ENCODE data around the gene ADARB2.

ADARB2 gene

DNA sequence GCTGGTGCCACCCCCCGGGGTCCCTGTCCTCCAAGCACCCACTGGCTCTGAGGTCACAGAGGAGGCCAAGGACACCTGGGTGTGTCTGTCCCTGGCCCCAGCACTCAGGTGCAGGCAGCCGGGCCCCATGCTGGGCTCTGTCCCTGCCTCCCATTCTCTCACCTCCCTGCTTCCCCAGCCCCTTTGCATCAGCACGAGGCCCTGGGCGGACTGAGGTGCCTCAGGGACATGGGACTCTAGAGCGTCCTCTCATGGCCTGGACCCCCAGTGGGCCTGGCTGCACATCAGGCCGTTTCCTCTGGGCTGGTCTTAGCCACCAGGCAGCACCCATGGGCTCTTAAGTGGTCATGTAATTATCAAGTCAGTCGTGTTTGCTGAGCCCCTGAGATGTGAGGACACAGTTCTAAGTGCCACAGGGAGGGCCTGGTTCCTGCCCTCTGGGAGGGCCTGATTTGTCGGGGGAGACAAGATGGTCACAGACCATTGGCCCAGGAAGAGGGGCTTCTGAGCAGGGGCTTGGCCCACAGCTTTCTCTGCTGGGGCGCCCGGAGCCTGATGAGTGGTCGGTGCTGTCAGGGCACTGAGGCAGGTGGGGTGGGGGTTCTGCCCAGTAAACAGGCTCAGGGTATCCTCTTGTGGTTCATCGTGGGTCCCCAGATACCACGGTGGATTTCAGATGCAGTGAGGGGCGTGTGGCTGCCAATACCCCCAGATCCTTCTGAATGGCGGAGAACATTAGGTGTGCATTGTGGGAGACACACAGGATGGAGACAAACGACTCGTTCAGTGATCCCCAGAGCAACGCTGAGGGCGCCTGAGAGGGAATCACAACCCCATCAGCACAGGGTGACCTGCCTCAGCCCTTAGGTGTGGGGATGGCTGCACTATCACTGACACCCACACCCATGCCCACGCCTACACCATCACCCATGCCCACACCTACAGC lies 528.7 kb downstream of the ADARB2 start:
- no peak for DNase-seq

- no peak for DNase-seq
Measured at GRCh38 chr10:1206601-1207000, 530.7 kb downstream of the ADARB2 start.

DNA sequence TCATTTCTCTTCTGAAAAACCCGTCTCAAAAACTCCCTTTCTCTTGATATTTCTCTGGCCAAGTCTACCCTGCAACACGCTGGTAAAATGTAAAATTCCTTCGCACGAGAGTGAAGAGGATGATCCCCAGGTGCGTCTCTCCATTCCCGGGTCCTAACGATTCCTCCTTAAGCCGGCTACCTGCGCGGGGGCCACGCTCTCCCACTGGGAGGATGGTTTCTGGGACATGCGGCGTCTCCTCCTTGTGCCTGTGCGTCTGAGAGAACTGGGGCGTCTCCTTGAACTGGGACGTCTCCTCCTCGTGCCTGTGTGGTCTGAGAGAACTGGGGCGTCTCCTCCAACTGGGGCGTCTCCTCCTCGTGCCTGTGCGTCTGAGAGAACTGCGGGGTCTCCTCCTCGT lies 531.2 kb downstream of the ADARB2 start:
- DNase-seq, result no peak

DNA sequence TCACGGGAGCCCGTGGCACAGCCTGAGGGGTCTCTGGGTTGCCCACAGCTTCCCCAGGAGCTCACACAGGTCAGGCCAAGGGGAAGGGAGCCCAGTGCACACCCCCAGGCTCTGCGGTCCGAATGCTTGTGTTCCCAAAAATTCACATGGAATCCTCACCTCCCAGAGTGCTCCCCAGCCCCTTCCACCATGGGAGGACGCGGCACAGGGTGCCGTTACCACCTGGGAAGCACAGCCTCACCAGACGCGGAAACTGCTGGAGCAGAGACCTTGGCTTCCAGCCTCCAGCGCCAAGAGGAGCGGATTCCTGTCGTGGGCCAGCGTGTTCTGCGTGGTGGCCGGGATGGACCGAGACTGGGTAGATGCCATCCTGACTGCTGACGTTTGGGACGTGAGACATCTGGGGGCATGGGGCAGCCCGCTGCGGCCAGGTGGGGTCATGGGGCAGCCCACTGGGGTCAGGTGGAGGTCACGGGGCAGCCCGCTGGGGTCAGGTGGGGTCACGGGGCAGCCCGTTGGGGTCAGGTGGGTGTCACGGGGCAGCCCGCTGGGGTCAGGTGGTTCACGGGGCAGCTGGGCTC lies 531.8 kb downstream of the ADARB2 start:
- no peak for DNase-seq

DNA sequence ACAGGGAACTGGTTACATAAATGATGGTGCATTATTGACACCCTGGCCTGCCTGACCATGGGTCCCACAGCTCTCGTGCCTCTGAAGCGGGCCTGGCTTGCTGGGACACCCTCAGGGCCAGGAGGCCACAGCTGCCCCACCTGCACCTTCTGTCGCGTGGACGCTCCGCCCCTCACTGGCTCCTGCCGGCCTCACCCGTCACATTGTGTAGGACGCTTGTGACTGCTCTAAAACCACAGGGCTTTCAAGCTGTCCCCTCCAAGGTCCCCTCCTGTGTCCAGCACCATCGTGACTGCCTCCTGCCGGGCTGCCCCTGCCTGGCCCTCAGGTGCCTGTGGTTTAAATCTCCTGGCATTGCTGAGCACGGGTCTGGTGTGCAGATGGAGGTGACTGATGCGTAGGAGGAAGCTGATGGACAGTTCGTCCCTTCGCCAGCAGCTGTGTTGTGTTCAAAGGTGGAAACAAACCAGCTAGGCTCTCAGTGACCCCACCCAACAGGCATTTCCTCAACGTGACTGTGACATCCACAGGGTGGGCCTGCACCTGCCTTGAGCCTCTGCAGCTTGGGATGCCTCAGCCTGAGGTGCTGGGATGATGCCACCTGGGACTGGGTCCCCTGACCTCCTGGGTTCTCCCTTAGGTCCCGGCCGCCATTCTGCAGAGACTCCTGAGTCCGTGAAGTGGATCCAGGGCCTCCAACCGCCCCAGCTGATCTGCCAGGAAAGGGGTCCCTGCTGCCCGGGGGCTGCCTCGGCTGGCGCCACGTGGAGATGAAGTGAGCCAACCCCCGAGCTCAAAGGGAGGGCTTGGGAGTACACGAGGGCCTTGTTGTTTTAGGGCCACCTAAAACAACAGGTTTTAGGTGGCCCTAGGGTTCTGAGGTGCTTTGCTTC lies 532.6 kb downstream of the ADARB2 start:
- no peak for DNase-seq

DNA sequence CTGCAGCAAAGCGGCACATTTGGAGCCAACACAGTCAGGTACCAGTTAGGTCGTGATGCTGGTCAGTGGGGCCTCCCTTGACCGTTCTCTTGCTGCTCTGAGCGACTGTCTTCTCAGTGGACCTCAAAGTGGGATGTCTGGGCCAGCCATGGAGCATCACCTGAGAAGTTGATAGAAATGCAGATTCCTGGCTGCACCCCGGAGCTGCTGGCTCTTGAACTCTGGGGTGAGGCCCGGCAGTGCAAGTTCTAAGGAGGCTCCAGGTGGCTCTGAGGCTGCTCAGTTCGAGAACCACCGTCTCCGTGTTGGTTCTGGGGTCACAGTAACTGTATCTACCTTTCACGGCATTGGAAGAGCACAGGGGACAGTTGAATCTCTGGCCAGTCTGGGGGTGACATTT lies 533.6 kb downstream of the ADARB2 start:
- DNase-seq, result no peak

DNA sequence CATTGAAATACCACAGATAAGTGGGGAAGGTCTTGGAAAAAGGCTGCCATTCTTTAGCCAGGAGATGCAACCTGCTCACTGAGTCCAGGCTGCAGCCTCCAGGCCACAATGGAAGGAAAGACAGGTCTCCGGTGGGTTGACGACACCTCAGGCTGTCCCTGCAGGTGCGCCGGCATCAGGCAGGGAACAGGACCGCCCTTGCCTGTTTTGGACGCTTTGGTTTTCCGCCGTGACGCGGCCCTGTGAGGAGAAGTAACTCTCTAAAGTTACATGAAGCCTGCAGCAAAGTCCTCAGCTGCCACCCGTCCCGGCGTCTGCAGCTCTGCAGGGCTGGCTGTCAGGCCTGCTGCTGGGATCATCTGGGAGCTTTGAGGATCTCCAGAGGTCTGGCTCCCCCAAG lies 534.1 kb downstream of the ADARB2 start:
- DNase-seq, result no peak

DNA sequence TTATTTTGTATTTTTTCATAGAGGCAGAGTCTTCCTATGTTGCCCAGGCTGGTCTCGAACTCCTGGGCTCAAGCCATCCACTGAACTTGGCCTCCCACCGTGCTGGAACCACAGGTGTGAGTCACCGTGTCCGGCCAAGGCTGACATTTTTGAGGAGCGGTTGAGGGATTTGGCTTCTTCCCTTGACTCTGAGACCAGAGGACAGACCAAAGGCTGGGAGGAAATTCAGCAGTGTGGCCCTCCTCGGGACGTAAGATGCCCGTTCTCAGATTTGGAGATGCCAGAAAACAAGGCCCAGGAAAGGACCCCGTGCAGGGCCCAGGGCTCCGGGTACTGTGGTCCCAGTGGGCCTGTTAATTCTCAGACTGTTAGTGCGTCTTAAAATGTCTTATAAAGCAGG lies 535.0 kb downstream of the ADARB2 start:
- DNase-seq, result no peak

- DNase-seq, result no peak
Measured at GRCh38 chr10:1200866-1201807, 536.2 kb downstream of the ADARB2 start.

- no peak for DNase-seq
Measured at GRCh38 chr10:1199897-1200721, 537.2 kb downstream of the ADARB2 start.

DNA sequence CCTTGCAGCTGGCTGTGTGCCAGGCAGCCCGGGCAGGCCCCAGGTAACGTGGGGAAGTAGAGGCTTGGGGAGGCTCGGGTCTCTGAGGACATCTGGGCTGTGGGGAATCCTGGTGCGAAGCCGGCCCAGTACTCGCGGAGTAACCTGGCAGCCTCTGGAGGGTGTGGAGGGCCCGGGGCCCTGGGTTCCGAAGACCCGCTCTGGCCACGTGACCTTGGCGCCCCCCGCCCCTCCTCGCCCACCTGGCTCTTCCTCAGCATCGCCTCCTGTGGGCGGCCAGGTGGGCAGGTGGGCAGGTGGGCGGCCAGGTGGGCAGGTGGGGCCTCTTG lies 538.0 kb downstream of the ADARB2 start:
- DNase-seq, result no peak

GRCh38 chr10:1198453-1199344 lies 538.6 kb downstream of the ADARB2 start:
- DNase-seq, result no peak

DNA sequence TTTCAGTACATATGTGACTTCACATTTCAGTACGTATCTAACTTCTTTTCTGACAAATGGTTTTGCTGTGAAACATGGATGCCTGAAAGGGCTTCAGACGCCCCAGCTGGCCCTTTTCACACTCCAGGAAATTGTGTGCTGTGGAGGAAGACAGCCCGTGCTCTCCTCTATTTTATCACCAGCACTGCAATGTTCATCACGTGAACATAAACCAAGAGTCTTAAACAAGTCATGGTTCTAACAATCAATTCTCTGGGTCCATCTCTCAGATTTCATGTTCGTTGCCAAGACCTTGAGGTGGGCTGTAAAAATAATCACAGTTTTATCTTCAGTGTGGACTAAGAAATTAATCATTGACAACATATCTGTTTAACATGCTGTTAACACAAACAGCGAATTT lies 539.9 kb downstream of the ADARB2 start:
- no peak for DNase-seq

DNA sequence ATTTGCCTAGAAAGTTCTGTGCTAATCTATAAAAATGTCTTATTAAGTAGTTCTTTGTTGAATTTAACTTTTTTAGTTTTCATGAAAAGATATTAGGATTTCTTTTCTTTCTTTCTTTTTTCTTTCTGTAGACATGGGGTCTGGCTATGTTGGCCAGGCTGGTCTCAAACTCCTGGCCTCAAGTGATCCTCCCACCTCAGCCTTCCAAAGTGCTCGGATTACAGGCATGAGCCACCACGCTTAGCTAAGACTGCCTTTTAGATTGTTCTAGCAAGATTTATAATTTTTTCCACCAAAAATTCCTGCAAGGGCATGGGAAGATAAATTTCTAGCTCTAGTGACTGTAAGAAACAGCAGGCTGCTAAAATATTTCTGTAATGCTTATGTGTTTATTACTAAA lies 540.7 kb downstream of the ADARB2 start:
- no peak for DNase-seq

GRCh38 chr10:1195828-1196227 lies 541.5 kb downstream of the ADARB2 start:
- no peak for DNase-seq

DNA sequence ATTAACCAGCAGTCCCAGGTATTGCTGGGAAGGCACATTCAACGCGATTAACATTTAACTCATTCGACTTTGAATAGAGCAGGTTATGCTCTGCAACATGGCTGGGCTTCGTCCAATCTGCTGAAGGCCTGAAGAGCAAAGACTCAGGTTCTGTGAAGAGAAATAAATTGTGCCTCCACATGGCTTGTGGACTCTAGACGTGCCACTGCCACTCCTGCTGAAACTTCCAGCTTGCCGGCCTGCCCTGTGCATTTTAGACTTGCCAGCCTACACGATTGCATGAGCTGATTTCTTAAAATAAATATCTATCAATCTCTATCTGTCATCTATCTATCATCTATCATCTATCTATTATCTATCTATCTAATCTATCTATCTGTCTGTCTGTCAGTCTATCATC lies 543.2 kb downstream of the ADARB2 start:
- DNase-seq, result no peak

GRCh38 chr10:1193561-1193960 lies 543.8 kb downstream of the ADARB2 start:
- no peak for DNase-seq

DNA sequence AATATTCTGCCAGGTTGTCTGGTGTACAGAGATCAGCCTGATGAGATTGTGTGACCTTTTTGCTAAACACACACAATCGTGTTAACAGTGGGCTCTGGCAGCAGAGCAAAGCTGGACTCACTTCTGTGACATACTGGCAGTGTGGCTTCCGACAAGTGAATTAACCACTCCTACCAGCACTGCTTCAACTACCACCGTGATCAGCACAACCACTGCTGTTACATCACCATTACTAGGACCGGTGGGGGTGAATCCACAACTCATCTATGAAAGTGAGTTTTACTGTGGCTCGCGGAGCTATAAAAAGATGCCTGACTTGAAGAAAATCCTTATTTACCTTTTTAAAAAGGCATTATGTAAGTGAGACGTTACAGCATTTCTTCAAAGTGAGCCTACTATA lies 545.6 kb downstream of the ADARB2 start:
- no peak for DNase-seq

DNA sequence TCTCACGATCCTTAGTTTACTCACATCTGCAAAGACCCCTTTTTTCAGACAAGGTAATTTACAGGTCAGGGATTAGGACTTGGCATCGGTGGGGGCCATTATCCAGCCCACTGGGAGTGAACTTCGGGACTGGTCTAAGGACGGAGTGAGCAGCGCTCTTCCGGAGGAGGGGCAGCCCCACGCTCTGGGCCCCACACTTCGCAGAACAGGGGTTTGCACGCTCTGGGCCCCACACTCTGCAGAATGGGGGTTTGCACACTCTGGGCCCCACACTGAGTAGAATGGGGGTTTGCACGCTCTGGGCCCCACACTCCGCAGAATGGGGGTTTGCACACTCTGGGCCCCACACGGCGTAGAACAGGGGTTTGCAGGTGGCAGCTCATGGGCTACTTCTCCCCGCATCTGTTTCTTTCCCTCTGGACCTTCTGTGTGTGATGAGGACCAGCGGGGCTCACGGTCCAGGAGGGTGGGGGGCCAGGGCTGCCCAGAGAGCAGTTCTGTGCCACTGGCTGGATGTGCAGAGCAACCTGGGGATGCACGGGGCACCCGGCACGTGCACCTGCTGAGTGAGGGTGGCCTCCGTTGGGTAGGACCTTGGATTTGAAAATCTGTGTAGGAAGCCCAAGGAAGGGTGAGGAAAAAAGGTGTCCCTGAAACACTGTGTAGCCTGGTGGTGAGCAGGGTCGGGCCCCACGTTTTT lies 546.4 kb downstream of the ADARB2 start:
- DNase-seq, result no peak

DNA sequence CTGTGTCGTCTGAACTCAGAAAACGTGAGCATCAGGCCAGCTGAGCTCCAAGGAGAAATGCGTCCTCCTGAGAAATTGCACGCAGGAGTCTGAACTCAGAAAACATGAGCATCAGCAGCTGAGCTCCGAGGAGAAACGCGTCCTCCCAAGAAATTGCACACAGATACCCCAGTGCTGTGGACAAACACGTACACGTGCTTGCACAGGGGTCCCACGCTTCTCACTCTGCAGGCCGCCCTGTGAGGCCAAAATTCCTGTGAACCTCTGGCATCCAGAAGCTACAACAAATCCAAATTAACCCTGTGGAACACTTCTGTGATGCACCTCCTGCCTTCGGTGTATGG lies 547.3 kb downstream of the ADARB2 start:
- DNase-seq, result no peak
